Neural cell (in vitro differentiated cells): ENCODE results near the gene IL17B.

Experiments used
- CTCF ChIP-seq: fragments of 450-650 bp; IDR thresholded peaks from 2 replicates; pipeline ENCODE4 v1.5.1; 2014; ENCODE audit warnings: antibody characterized with exemption, mild to moderate bottlenecking, moderate library complexity; ENCODE audit not compliant: poor library complexity, severe bottlenecking
- EP300 ChIP-seq: fragments of 450-650 bp; conservative IDR thresholded peaks from 2 replicates; pipeline ENCODE4 v1.6.1; 2014; ENCODE audit warnings: antibody characterized with exemption, mild to moderate bottlenecking, moderate library complexity; ENCODE audit not compliant: poor library complexity, severe bottlenecking
- SMC3 ChIP-seq: fragments of 450-650 bp; conservative IDR thresholded peaks from 2 replicates; pipeline ENCODE4 v1.6.1; 2014; ENCODE audit warnings: antibody characterized with exemption, mild to moderate bottlenecking, moderate library complexity; ENCODE audit not compliant: poor library complexity
- TAF1 ChIP-seq: IDR thresholded peaks from 2 replicates; pipeline ENCODE4 v1.6.1; 2012; ENCODE audit warnings: low read depth

- no peak for TF ChIP-seq TAF1
- TF ChIP-seq EP300 = no peak
- no peak for TF ChIP-seq CTCF
- TF ChIP-seq SMC3 = no peak
Measured at GRCh38 chr5:149392718-149393117, 13.6 kb upstream of the IL17B start.
